NCI-H748 (cell line): ENCODE data around the gene CDV3.

Experiments
- DNase-seq: peaks from one replicate; lab custom pipeline; 2025; ENCODE audit not compliant: unreplicated experiment; lab: John Stamatoyannopoulos, UW

Gene CDV3

DNA sequence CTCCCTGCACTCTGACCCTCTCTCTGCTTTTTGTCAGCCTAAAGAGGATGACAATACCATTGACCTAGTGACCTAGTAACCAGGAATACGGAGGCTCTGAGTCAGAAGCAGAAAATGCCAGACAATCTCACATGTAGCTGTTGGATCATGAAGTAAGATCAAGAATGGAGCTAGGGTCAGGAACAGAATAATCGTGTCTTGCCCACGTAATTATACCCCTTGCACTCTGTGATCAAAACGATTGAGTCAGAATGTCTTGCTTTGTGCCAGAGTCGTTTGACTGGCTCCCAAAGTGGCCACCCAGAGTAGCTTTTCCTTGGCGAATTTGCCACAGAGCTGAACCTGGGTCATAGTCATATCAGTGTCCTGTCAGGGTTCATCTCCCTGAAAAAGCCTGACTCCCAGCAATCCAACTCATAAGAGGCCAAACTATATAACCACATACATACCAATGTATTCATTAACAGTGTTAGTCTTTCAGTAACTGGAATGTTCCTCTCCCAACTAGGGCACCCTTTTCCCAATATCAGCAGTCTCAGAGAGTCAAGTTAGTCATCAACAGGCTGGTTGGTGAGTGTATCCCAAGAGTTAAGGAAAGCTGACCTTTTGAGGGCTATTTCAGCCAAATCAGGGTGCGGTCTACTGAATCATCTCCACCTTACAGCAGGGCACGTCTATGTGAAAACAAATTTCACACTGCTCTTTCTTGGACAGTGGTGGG is 5.0 kb upstream of the CDV3 start:
- no peak for DNase-seq

DNA sequence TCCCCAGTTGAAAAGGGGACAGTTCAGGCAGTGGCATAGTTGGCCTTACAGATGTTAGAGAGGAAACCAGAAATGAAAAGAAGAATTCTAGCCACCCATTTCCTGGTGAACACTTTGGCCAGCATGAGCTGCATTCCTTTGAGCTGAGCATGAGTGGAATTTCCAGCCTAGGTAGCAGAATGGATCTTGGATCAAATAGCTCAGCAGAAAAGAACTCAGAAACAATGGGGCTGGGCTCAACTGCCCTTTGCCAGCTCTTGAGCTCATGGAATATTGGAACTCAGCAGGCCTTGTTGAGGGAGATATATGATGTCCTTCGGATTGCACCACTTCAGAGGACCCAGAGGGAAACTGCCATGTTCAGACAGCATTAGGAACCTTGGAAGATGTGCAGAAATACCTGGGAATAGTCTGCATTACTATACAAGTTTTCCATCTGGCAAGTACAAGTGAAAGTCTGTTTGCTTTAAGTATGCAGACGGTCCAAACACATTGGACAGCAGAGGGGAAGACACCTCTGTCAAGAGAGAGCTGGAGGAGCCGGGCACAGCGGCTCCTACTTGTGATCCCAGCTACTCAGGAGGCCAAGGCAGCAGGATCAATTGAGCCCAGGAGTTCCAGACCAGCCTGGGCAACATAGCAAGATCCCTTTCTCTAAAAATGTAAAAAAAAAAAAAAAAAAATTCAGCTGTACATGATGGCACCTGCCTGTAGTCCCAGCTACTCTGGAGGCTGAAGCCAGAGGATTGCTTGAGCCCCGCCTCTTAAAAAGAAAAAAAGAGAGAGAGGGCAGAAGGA is 3.1 kb upstream of the CDV3 start:
- no peak for DNase-seq

DNA sequence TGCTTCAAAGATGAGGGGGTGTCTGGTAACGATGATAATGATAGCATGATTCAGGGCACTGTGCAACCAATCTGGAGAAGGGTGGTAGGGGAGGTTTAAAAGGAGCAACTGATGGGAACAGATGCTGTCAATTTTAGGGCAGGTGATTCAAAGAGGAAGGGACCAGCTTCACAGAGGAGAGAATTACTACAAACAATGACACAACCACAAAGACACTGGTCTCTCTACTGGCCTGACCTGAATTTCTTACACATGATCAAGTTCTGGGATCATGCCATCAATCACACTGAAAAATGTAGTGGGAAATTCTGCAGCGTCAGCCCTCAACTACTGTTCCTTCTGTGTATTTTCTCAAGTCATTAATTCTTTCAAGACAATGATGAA is 2.6 kb upstream of the CDV3 start:
- no peak for DNase-seq

- DNase-seq = no peak
Measured at GRCh38 chr3:133572158-133573053, 1.1 kb upstream of the CDV3 start.

GRCh38 chr3:133573054-133573628 is 345 bp upstream of the CDV3 start:
- DNase-seq = no peak

DNA sequence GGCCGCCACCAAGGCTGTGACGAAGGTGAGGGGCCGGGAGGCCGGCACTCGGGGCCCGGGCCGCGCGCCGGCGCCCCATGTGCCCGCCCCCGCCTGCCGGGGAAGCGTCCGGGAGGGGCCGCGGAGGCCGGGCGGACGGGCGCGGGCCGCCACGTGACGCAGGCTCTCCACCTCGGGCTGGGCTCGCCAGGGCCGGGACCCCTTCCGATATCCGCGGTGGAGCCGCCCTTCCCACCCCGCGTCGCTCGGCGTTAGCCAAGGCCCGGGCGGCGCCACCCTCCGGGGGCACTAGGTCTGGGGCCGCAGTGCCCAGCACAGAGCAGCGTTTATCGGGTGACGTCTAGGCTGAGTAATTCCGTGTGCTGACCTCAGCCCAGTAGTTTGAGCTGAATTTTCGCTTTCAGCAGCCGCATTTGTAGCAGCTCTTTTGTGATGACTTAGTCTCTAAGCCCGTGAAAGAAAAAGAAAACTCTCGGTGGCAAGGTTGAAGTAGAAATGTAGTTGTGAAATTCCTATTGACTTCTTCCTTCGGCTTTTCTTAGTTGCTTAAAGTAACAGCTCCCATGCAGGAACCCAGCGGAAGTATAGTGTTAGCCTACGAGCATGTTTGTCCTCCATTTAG is 885 bp downstream of the CDV3 start:
- DNase-seq = no peak

- DNase-seq = no peak
Measured at GRCh38 chr3:133575086-133575485, 1.6 kb downstream of the CDV3 start.

GRCh38 chr3:133576169-133576568 is 2.7 kb downstream of the CDV3 start:
- DNase-seq = no peak

DNA sequence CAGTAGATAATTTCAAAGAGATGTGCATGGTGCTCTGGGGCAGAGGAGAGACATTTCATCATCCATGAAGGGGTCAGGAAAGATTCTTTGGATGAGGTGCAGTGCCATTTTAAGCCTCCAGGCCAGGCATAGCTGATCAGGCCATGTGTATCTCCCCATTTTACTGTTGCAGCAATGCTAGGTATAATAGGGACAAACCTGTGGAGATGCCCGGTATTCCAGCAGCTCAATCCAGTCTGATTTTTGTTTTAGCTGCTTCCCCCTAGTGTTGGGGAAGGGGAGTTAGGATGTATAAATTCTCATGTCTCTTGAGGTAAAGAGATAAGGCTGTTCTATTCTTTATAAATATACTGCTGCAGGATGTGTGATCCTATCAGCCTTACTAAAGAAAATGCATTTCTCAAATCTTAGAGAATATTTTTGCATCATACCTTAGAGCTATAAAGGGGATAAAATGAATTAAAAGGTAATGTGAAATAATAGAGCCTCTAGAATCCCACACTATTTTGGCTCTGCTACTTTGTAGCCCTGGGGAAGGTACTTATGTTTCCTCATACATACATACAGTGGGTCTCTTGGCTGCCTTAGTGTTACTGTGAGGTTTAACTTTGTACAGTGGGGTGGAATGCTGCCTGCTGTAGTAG is 5.2 kb downstream of the CDV3 start:
- no peak for DNase-seq

- no peak for DNase-seq
Measured at GRCh38 chr3:133583396-133583795, 9.9 kb downstream of the CDV3 start.

DNA sequence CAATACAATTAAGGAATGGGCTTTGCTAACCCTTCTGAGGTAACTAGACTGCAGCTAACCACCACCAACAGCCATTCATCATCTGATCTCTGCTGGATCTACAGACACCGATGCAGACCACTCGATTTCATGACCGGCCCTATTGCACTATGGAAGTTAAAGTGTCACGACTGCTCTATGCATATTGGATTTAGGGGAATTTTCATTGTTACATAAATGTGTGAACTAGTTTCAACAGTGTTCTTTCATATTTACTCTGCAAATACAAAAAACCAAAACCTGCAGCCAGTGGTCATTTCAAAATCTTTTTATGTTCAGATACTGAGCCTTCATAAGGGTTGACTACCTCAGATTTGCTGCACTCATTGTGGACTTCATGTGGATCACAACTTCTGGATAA is 14.5 kb downstream of the CDV3 start:
- DNase-seq = no peak

DNA sequence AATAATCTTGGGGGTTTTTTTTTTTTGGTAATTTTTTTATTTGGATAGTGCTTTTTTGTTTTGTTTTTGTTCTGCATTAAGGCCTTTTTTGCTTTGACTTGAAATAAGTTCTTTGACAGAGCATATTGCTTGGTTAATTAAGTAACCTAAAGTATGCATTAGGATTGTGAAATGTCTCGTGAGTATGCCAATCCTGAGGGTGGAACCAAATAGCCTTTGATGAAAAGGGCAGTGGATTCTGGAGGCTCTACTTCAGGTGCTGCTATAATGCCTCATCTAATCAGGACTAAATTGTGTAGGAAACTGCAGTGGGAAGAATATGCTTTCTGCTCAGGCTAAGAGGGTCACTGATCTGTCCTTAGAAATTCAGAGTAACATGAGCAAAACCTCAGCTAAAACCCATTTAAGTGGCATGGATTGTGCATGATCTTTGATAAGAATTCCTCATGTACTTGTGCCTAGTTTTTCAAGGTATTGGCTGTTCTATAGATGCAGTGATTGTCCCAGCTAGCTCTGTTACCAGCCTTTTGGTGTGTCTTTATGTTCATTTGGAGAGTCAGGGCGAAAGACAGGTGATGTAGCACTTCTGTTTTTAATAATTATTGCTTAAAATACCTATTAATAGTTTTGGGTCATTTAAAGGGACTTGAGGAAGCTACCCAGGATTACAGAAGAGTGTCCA is 15.4 kb downstream of the CDV3 start:
- DNase-seq = no peak

GRCh38 chr3:133589503-133589902 is 16.0 kb downstream of the CDV3 start:
- no peak for DNase-seq

DNA sequence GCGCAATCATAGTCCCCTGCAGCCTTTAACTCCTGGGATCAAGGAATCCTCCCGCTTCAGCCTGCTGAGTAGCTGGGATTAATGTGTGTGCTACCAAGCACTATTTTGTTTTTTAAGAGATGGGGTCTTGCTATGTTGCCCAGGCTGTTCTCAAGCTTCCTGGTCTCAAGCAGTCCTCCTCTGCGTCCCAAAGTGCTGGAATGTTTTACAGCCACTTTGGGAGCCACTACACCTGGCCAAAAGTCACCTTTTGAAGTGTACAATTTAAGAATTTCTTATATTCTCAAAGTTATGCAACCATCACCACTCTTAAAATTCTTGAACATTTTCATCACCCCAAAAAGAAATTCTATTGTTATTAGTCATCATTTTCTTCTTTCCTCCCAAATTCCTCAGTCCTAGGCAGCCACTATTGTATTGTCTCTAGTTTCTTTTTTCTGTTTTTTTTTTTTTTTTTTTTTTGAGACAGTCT is 17.8 kb downstream of the CDV3 start:
- DNase-seq = no peak

- no peak for DNase-seq
Measured at GRCh38 chr3:133592843-133593242, 19.4 kb downstream of the CDV3 start.

DNA sequence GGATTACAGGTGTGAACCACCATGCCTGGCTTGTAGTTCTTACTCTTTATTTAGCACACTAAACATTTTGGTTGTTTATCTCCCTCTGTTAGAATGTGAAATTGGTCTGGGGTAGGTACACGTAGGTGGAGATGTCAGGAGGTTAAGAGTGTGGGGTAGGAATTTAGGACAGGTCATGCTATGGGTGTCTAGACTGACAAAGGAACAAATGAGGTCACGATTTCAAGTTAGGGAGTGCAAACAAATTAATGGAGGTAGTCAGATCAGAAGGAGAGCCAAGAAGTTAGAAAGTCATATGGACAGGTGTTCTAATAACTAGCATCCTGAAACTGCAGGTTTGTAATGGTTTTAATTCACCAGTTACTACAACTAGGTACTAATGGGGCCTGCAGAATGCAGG is 19.8 kb downstream of the CDV3 start:
- no peak for DNase-seq

DNA sequence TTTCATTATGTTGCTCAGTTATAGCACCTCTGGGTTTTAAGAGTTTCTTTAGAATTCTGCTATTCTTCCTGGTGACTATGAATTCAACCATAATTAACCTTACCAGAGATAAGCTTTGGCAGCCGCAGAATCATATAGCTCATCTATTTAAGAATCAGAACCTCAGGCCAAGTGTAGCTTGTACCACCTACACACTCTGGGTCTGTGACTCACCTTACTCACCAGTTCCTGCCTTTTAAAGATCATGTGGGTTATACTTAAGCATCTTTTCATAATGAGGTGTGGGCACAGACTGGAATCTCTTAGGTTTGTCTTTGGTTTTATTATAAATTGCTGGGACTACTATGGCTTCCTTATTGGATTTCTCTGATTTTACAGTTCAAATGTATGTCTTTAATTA is 21.9 kb downstream of the CDV3 start:
- no peak for DNase-seq

DNA sequence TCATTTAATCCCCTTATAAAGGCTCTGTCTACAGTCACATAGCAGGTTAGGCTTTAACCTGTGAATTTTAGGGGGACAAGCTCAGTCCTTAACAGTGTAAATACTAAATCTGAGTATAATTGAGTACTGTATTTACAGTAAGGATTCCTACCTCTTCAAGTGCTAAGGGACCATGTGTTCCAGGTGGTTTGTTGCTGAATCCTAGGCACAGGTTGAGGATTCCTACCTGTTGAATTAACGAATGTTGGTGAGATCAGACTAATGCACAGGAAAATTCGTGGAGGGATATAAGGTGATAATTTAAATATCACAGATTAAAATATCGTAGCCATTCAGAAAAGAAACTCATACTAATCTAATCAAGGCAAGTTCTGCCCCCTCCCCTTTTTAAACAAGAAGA is 24.9 kb downstream of the CDV3 start:
- no peak for DNase-seq

- DNase-seq = no peak
Measured at GRCh38 chr3:133599280-133599679, 25.8 kb downstream of the CDV3 start.
